ENCODE data around the gene DNAH17.

Gene DNAH17

DNA sequence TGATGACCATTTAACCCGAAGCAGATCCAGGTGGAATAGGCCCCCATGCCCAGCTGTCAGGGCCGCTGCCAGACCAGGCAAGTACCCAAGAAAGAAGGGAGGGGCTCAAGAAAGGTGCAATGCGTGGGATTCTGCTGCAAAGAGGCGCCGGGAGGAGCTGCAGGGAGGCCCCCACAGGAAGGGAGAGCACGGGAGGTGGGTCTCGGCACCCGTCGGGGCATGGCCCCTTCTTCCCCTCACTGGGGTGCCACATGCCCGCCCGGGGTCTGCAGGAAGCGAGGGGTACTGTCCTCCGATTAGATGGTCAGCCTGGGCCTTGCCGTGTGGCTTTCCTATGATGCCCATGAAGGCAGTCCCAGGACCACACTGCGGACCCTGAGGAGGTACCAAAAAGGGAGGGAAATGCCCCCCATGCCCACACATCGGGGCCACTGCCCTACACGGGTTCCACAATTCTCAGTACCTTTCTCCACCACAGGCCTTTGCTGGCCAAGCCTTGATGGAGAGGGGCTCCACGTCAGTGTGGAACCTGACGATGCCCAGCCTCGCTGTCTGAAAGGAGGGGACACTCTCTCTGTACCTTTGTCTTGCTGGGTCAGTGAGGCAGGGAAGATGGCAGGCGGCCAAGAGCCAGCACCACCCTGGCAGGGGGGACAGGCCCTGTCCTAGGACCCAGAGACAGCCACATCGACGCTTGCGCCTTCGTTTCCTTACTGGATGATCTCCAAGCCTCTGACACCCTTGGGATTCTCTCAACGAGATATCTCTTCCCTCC lies 45.5 kb upstream of the DNAH17 start:
- Histone ChIP-seq H4K20me1 (ENCODE audit: control insufficient read depth, insufficient read depth, low read depth, low read length) (no peaks in the 10 kb centered on the region), H3K27ac (ENCODE audit: low read depth, low read length) (no peak overlapping the region), H3K36me3 (ENCODE audit: control insufficient read depth, low read length) (no peaks in the 10 kb centered on the region), H3K9me3 (ENCODE audit: control insufficient read depth, insufficient read depth, low read length) (no peaks in the 10 kb centered on the region), H3F3A (ENCODE audit: control insufficient read depth, insufficient read depth) (no peaks in the 10 kb centered on the region), H3K4me2 (ENCODE audit: low read length) (no peak overlapping the region), H3K9me2 (replicated peaks; ENCODE audit: control insufficient read depth, low read length) (no peaks in the 10 kb centered on the region), H3K79me2 (ENCODE audit: control insufficient read depth, low read length) (no peaks in the 10 kb centered on the region), H3K27me3 (ENCODE audit: control insufficient read depth, low read length) (no peaks in the 10 kb centered on the region), H3K4me3 (ENCODE audit: low read length) (no peak overlapping the region), H3K4me1 (ENCODE audit: control insufficient read depth, low read length) (peaks cover 30% of the 10 kb centered on the region)
- TF ChIP-seq, protein P1, sequence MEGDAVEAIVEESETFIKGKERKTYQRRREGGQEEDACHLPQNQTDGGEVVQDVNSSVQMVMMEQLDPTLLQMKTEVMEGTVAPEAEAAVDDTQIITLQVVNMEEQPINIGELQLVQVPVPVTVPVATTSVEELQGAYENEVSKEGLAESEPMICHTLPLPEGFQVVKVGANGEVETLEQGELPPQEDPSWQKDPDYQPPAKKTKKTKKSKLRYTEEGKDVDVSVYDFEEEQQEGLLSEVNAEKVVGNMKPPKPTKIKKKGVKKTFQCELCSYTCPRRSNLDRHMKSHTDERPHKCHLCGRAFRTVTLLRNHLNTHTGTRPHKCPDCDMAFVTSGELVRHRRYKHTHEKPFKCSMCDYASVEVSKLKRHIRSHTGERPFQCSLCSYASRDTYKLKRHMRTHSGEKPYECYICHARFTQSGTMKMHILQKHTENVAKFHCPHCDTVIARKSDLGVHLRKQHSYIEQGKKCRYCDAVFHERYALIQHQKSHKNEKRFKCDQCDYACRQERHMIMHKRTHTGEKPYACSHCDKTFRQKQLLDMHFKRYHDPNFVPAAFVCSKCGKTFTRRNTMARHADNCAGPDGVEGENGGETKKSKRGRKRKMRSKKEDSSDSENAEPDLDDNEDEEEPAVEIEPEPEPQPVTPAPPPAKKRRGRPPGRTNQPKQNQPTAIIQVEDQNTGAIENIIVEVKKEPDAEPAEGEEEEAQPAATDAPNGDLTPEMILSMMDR (IDR thresholded peaks at IDR 0.05; ENCODE audit: low read depth, low read length, poor library complexity, severe bottlenecking): no peak
- no peak for TF ChIP-seq EZH2phosphoT487 (IDR thresholded peaks at IDR 0.05; ENCODE audit: borderline replicate concordance, low read length)

DNA sequence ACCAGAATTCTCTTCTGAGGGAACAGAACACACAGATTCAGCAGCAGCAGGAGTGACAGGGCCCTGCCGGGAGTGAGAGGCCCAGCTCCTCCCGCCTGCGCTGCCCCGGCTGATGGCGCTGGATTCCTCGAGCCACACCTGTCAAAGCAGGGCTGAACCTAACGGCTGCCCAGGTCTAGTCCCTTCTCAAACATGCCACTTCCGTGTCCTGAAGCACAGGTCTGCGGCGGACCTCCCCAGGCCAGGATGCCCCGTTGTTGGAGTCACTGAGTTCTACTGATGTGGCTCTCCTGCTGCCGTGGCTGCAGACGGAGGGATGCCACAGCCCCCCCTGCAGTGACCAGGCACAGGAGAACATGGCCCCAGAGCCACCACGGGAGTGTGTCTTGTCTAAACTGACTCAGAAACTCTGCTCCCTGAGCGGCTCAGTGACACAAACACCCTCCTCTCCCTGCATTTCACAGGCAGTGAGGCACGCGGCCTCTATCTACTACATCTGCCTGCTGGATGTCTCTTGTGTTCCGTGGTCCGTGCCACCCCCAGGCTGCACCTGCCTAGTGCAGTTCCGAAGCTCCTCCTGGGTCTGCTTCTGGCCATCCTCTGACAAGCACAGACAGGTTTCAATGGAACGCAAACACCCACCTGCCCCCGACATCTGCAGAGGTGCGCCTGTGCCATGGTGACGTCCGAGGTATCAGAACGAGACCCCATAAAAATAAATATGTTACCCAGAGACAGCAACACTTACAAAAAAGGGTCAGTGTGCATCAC lies 44.7 kb upstream of the DNAH17 start:
- no peak overlapping the region for H3K4me2 ChIP-seq (ENCODE audit: low read length)
- H4K20me1 ChIP-seq (ENCODE audit: control insufficient read depth, insufficient read depth, low read depth, low read length): no peaks in the 10 kb centered on the region
- H3K9me2 ChIP-seq (replicated peaks; ENCODE audit: control insufficient read depth, low read length): no peaks in the 10 kb centered on the region
- no peaks in the 10 kb centered on the region for H3F3A ChIP-seq (ENCODE audit: control insufficient read depth, insufficient read depth)
- H3K36me3 ChIP-seq (ENCODE audit: control insufficient read depth, low read length): no peaks in the 10 kb centered on the region
- H3K79me2 ChIP-seq (ENCODE audit: control insufficient read depth, low read length): no peaks in the 10 kb centered on the region
- no peak for TF ChIP-seq EZH2phosphoT487 (IDR thresholded peaks at IDR 0.05; ENCODE audit: borderline replicate concordance, low read length)
- TF ChIP-seq, protein P1 (IDR thresholded peaks at IDR 0.05; ENCODE audit: low read depth, low read length, poor library complexity, severe bottlenecking): no peak
- no peak overlapping the region for H3K4me3 ChIP-seq (ENCODE audit: low read length)
- H3K9me3 ChIP-seq (ENCODE audit: control insufficient read depth, insufficient read depth, low read length): no peaks in the 10 kb centered on the region
- peaks cover 30% of the 10 kb centered on the region for H3K4me1 ChIP-seq (ENCODE audit: control insufficient read depth, low read length)
- no peak overlapping the region for H3K27ac ChIP-seq (ENCODE audit: low read depth, low read length)
- no peaks in the 10 kb centered on the region for H3K27me3 ChIP-seq (ENCODE audit: control insufficient read depth, low read length)

DNA sequence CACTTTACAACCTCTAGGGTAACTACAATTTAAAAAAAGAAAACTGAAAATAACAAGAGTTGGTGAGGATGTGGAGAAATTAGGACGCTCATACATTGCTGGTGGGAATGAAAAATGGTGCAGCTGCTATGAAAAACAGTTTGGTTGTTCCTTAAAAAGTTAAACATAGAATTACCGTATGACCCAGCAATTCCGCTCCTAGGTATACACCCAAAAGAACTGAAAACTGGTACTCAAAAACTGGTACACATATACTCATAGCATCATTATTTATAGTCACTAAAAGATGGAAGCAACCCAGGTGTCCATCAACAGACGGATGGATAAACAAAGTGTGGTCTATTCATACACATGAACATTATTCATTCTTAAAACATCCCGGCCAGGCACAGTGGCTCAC lies 42.9 kb upstream of the DNAH17 start:
- Histone ChIP-seq H3K9me2 (replicated peaks; ENCODE audit: control insufficient read depth, low read length) (no peaks in the 10 kb centered on the region), H3K4me2 (ENCODE audit: low read length) (no peak overlapping the region), H3K36me3 (ENCODE audit: control insufficient read depth, low read length) (no peaks in the 10 kb centered on the region), H3K4me3 (ENCODE audit: low read length) (no peak overlapping the region), H3K79me2 (ENCODE audit: control insufficient read depth, low read length) (no peaks in the 10 kb centered on the region), H3F3A (ENCODE audit: control insufficient read depth, insufficient read depth) (no peaks in the 10 kb centered on the region), H3K27me3 (ENCODE audit: control insufficient read depth, low read length) (no peaks in the 10 kb centered on the region), H4K20me1 (ENCODE audit: control insufficient read depth, insufficient read depth, low read depth, low read length) (no peaks in the 10 kb centered on the region), H3K27ac (ENCODE audit: low read depth, low read length) (no peak overlapping the region), H3K9me3 (ENCODE audit: control insufficient read depth, insufficient read depth, low read length) (no peaks in the 10 kb centered on the region), H3K4me1 (ENCODE audit: control insufficient read depth, low read length) (peaks cover 27% of the 10 kb centered on the region)
- TF ChIP-seq, protein P1 (IDR thresholded peaks at IDR 0.05; ENCODE audit: low read depth, low read length, poor library complexity, severe bottlenecking): no peak
- TF ChIP-seq EZH2phosphoT487 (IDR thresholded peaks at IDR 0.05; ENCODE audit: borderline replicate concordance, low read length): no peak

Data from DOHH2 (cell line).